Sigmoid colon (tissue), 7 donors: ENCODE measurements around the gene SCRN1. TPM values are rescaled to one million over a fixed set of nuclear protein-coding genes. Genes with fewer than 3 reads are reported as not detected.

Source experiments
- DNase-seq: peaks from one replicate; pipeline ENCODE4 v3.0.0-alpha.2; 2019
- H3K27ac ChIP-seq, 4 donors: fragments of 200-600 bp; sonication (generic); one replicate each; pipeline ENCODE4 v1.5.1; 2016 to 2019; ENCODE audit warnings: mild to moderate bottlenecking in 1 of 4
- H3K27me3 ChIP-seq, 3 donors: fragments of 200-600 bp; sonication (generic); one replicate each; pipeline ENCODE4 v1.5.1; 2019; ENCODE audit warnings: mild to moderate bottlenecking in 1 of 3
- H3K36me3 ChIP-seq, 4 donors: fragments of 200-600 bp; sonication (generic); one replicate each; pipeline ENCODE4 v1.5.1; 2016 to 2019
- H3K4me1 ChIP-seq, 4 donors: fragments of 200-600 bp; sonication (generic); one replicate each; pipeline ENCODE4 v1.5.1; 2017 to 2019
- H3K4me3 ChIP-seq, 4 donors: fragments of 200-600 bp; sonication (generic); one replicate each; pipeline ENCODE4 v1.5.1; 2017 to 2019; ENCODE audit warnings: mild to moderate bottlenecking in 2 of 4, moderate library complexity in 1 of 4
- H3K9me3 ChIP-seq, 4 donors: fragments of 200-600 bp in 3 of 4; sonication (generic) in 3 of 4; one replicate each; pipeline versions ENCODE4 v1.5.1 to v1.6.1; 2013 to 2019
- CTCF ChIP-seq, 4 experiments: fragments of 450-650 bp in 3 of 4; fragments of 200-600 bp in 1 of 4; IDR thresholded peaks; one replicate each; pipeline ENCODE4 v1.5.1; 2016 to 2019; ENCODE audit warnings: antibody characterized with exemption in 4 of 4, mild to moderate bottlenecking in 3 of 4, moderate library complexity in 2 of 4
- EP300 ChIP-seq, 4 donors: sonication (generic); formaldehyde crosslinking; IDR thresholded peaks; one replicate each; pipeline ENCODE4 v1.6.1; 2017; ENCODE audit warnings: antibody characterized with exemption in 4 of 4
- POLR2A ChIP-seq, 2 donors: fragments of 450-650 bp; IDR thresholded peaks; one replicate each; pipeline ENCODE4 v1.6.1; 2016; ENCODE audit warnings: antibody characterized with exemption in 2 of 2, mild to moderate bottlenecking in 2 of 2, moderate library complexity in 2 of 2
- POLR2AphosphoS5 ChIP-seq, 4 donors: sonication (generic); formaldehyde crosslinking; IDR thresholded peaks; one replicate each; pipeline ENCODE4 v1.6.1; 2017; ENCODE audit warnings: antibody characterized with exemption in 4 of 4
- WGBS, 2 donors: extraction: QIAGEN DNeasy Blood & Tissue Kit; methylation state at CpG; one replicate each; pipeline ENCODE4 v1.1.7; 2013; 5-methylcytosine and 5-hydroxymethylcytosine counted together
- intact Hi-C: fragments of 100-400 bp; cut with DNase I; formaldehyde crosslinking; loops from one replicate; pipeline ENCODE4 v1.15.1; 2023
- polyA plus RNA-seq, 3 donors: library from polyadenylated mRNA; stranded (reverse); fragments of 200-250 nt; gene quantifications; one replicate each; pipeline ENCODE4 v1.2.3, GENCODE V29; 2013
- total RNA-seq, 4 donors: library from RNA; depleted of rRNA; stranded (reverse); fragments of >200 nt; gene quantifications; one replicate each; pipeline ENCODE4 v1.1.0, GENCODE V29; 2016
- donor health status: healthy with polysubstance abuse.
- donor health status: Bipolar disorder and iron deficiency.
- donor health status: healthy.

SCRN1 gene
- total and polyA plus RNA-seq, 7 donors, result 5.1 to 55.0 (median 44.5) TPM

- intact Hi-C loops, result no loop called here
- Histone ChIP-seq H3K4me1 (peaks cover 3 to 32% (median 26%) of the 10 kb centered on the region in 4 donors), H3K36me3 (no peaks in the 10 kb centered on the region), H3K9me3 (no peaks in the 10 kb centered on the region), H3K27me3 (no peaks in the 10 kb centered on the region), H3K27ac (no peak overlapping the region), H3K4me3 (no peak overlapping the region)
- WGBS, 2 donors, result 52 to 63% methylated on average over 4 of the region's 4 CpGs
- TF ChIP-seq EP300 (IDR thresholded peaks at IDR 0.05) (no peak), POLR2AphosphoS5 (IDR thresholded peaks at IDR 0.05) (no peak), POLR2A (IDR thresholded peaks at IDR 0.05) (no peak), CTCF (IDR thresholded peaks at IDR 0.05) (no peak)
- no peak for DNase-seq
These were observed 42.9 kb upstream of the SCRN1 start for GRCh38 chr7:30032310-30033125.

DNA sequence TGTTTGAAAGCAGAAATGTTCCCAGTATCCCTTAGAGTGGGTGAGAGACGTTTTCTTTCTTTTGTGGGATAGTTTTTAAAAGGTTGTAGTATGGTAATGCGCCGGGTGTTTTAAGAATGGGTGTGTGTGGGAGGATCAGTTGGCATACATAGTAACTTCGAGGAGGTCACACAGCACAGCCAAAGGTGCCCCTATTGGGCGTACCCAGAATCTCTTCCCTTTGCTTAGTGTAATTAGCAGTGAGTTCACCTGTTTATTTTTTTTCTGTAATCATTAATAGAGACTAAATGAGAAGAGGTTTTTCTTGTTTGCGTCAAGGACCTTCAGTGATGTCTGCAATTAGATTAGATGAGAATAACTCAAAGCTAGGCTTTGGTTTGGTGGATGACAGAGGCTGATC lies 40.1 kb upstream of the SCRN1 start:
- 6 to 29% methylated on average over 6 of the region's 6 CpGs for whole genome bisulfite sequencing, 2 donors
- intact Hi-C loops, result no loop called here
- Histone ChIP-seq H3K27ac (peak overlapping the region in 3 of 4 donors; percentile 93 to 97 (median 96)), H3K9me3 (no peaks in the 10 kb centered on the region), H3K4me3 (peak overlapping the region in 2 of 4 donors; percentile 90 to 91), H3K27me3 (no peaks in the 10 kb centered on the region), H3K36me3 (no peaks in the 10 kb centered on the region), H3K4me1 (peaks cover 3 to 50% (median 41%) of the 10 kb centered on the region in 4 donors)
- TF ChIP-seq CTCF (IDR thresholded peaks at IDR 0.05) (no peak), POLR2A (IDR thresholded peaks at IDR 0.05) (no peak), EP300 (IDR thresholded peaks at IDR 0.05) (no peak), POLR2AphosphoS5 (IDR thresholded peaks at IDR 0.05) (no peak)
- no peak for DNase-seq

GRCh38 chr7:30028749-30029635 lies 39.4 kb upstream of the SCRN1 start:
- H3K27me3 ChIP-seq, result no peaks in the 10 kb centered on the region
- TF ChIP-seq CTCF (IDR thresholded peaks at IDR 0.05) (no peak), POLR2A (IDR thresholded peaks at IDR 0.05) (no peak), POLR2AphosphoS5 (IDR thresholded peaks at IDR 0.05) (no peak), EP300 (IDR thresholded peaks at IDR 0.05) (no peak)
- no peaks in the 10 kb centered on the region for H3K36me3 ChIP-seq
- WGBS, 2 donors, result 0 to 1% methylated on average over 42 of the region's 42 CpGs
- peaks cover 3 to 58% (median 44%) of the 10 kb centered on the region in 4 donors for H3K4me1 ChIP-seq
- peak; percentile 69 for DNase-seq
- no peaks in the 10 kb centered on the region for H3K9me3 ChIP-seq
- H3K4me3 ChIP-seq, result peak overlapping the region; percentile 66 to 91 (median 88)
- H3K27ac ChIP-seq, result peak overlapping the region; percentile 89 to 97 (median 94)
- intact Hi-C loops, result loop anchor here (1.0 kb wide), 1 partner anchor 40 kb away; the partner anchor contains the start of gene SCRN1

DNA sequence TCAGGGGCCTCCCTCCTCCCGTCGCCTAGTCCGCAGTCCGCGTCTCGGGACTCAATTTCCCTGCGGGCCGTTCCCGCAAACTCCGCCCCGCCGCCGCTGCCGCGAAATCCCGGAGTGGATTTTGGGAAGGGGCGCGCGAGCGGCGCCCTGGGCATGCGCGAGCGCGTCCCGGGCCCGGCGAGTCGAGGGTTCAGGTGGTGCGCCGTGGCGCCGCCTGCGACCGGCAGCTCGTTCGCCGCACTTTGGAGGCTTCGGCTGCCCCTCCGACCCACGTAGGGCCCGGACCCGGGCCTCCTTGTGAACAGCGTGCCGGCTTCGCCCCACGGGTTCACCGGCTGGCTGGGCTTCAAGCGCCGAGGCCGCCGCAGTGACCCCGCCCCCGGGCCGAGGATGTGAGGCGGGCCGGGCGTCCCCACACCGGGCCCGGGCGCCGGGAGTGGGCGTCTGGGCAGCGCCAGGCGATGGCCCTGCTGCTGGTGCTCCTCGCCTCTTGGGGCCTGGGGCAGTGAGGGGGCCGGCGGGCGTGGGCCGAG lies 38.7 kb upstream of the SCRN1 start, which contains the start of gene PLEKHA8:
TSS of gene PLEKHA8 (plus strand) at position 197 of the 533 bp plus-strand sequence. CDS start 351 bp downstream, outside the sequence.
- H3K36me3 ChIP-seq, result no peaks in the 10 kb centered on the region
- H3K4me1 ChIP-seq, result peaks cover 3 to 62% (median 47%) of the 10 kb centered on the region in 4 donors
- H3K4me3 ChIP-seq, result peak within 1 kb of the TSS; percentile 66 to 91 (median 88)
- peak; percentile 51 to 94 (median 76) for TF ChIP-seq POLR2AphosphoS5 (IDR thresholded peaks at IDR 0.05)
- peak in 1 of 4 donors; percentile 77 for TF ChIP-seq EP300 (IDR thresholded peaks at IDR 0.05)
- no peak for TF ChIP-seq CTCF (IDR thresholded peaks at IDR 0.05)
- TF ChIP-seq POLR2A (IDR thresholded peaks at IDR 0.05), result no peak
- intact Hi-C loops, result loop anchor here (1.0 kb wide), 1 partner anchor 39 kb away; the partner anchor contains the start of gene SCRN1
- H3K9me3 ChIP-seq, result no peaks in the 10 kb centered on the region
- DNase-seq, result peak; percentile 93
- 0% methylated on average over 70 of the region's 70 CpGs for WGBS, 2 donors
- peak within 1 kb of the TSS; percentile 89 to 97 (median 94) for H3K27ac ChIP-seq
- no peaks in the 10 kb centered on the region for H3K27me3 ChIP-seq
